K562 (cell line): ENCODE measurements around the gene KRTAP10-9. TPM values are rescaled to one million over a fixed set of nuclear protein-coding genes. Genes with fewer than 3 reads are reported as not detected.
"Not testable (repeated sequence)": the region's sequence is repeated elsewhere in the genome, so short reads cannot be mapped to it uniquely, and the experiment has no call there.

ENCODE experiments used
- ATAC-seq: fragments of 200-7000 bp; cut with Tn5 transposase; 3 replicates; pipeline ENCODE4 v1.9.1; 2020; ENCODE audit warnings: moderate library complexity
- BruUV-seq: library from RNA; stranded (reverse); fragments of 400-500 nt; replicated peaks from 2 replicates; lab custom pipeline; 2021; lab: Mats Ljungman, UMichigan
- CTCF ChIA-PET: fragments of 300-600 bp; formaldehyde crosslinking; extraction: SDS; loops from one replicate; lab custom pipeline; 2021; ENCODE audit warnings: low intra/inter-chr PET ratio; lab: Yijun Ruan, JAX
- POLR2A ChIA-PET: fragments of 300-600, 350-650 bp; sonication (Branson Sonifier 250); formaldehyde crosslinking; extraction: SDS; loops from one replicate; lab custom pipeline; 2021; ENCODE audit warnings: antibody characterized with exemption, inconsistent platforms; lab: Yijun Ruan, JAX
- DNase-seq, 4 experiments: peaks; one replicate each; pipeline versions ENCODE4 v3.0.0 to v3.0.0-alpha.2; 2011 to 2018; ENCODE audit warnings: low spot score in 3 of 4, mixed read lengths in 3 of 4; ENCODE audit errors: extremely low read depth in 1 of 4
- FAIRE-seq: peaks from 2 replicates; lab custom pipeline; 2011; peaks lifted over from hg19 to GRCh38; lab: Jason Lieb, UNC
- H2AFZ ChIP-seq: 2 replicates; pipeline ENCODE4 v1.6.0; 2011; ENCODE audit warnings: low read depth, low read length, control low read depth, inconsistent platforms
- H3K27ac ChIP-seq: fragments of 200-600 bp; 3 replicates; pipeline ENCODE4 v1.8.0; 2011; ENCODE audit warnings: low read depth, mild to moderate bottlenecking, control low read depth, inconsistent platforms, low read length, moderate library complexity, mixed read lengths; ENCODE audit errors: extremely low read depth
- H3K27me3 ChIP-seq, 2 experiments: fragments of 300-600 bp in 1 of 2; 2 replicates in 1 of 2; 3 replicates in 1 of 2; pipeline versions ENCODE4 v1.6.0 to v1.8.0; 2011; ENCODE audit warnings: inconsistent platforms in 2 of 2, low read length in 2 of 2, mild to moderate bottlenecking in 1 of 2, mixed read lengths in 1 of 2, moderate library complexity in 1 of 2; ENCODE audit not compliant: control insufficient read depth in 2 of 2, insufficient read depth in 2 of 2
- H3K36me3 ChIP-seq: fragments of 300-600 bp; 3 replicates; pipeline ENCODE4 v1.8.0; 2011; ENCODE audit warnings: mild to moderate bottlenecking, low read length, inconsistent platforms; ENCODE audit not compliant: control insufficient read depth, insufficient read depth
- H3K4me1 ChIP-seq, 2 experiments: fragments of 200-600 bp in 1 of 2; replicated peaks in 1 of 2; 2 replicates in 1 of 2; 3 replicates in 1 of 2; pipeline versions ENCODE4 v1.5.1 to v1.8.0; 2011; ENCODE audit warnings: inconsistent platforms in 2 of 2, low read length in 2 of 2, mild to moderate bottlenecking in 1 of 2, mixed read lengths in 1 of 2, moderate library complexity in 1 of 2; ENCODE audit not compliant: control insufficient read depth in 2 of 2, insufficient read depth in 2 of 2
- H3K4me2 ChIP-seq: 2 replicates; pipeline ENCODE4 v1.6.1; 2011; ENCODE audit warnings: low read length, control low read depth, inconsistent platforms, mixed read lengths; ENCODE audit not compliant: insufficient read depth
- H3K4me3 ChIP-seq: fragments of 200-600 bp; sonication (generic), shearing (Covaris generic); 2 replicates; pipeline ENCODE4 v1.5.1; 2016; ENCODE audit warnings: control low read depth, inconsistent platforms
- H3K79me2 ChIP-seq: fragments of 200-600 bp; 3 replicates; pipeline ENCODE4 v1.8.0; 2011; ENCODE audit warnings: low read length, inconsistent platforms; ENCODE audit not compliant: control insufficient read depth, insufficient read depth
- H3K9ac ChIP-seq, 2 experiments: 2 replicates each; pipeline versions ENCODE4 v1.6.0 to v1.6.1; 2011; ENCODE audit warnings: low read depth in 2 of 2, low read length in 2 of 2, control low read depth in 1 of 2, inconsistent platforms in 1 of 2, mild to moderate bottlenecking in 1 of 2, mixed read lengths in 1 of 2; ENCODE audit not compliant: insufficient read depth in 1 of 2
- H3K9me1 ChIP-seq: one replicate; pipeline ENCODE4 v1.6.0; 2011; ENCODE audit warnings: inconsistent platforms, mild to moderate bottlenecking, low read length, moderate library complexity; ENCODE audit not compliant: control insufficient read depth, insufficient read depth
- H3K9me3 ChIP-seq: replicated peaks from 2 replicates; pipeline ENCODE4 v1.5.1; 2011; ENCODE audit warnings: low read depth, low read length, inconsistent platforms; ENCODE audit not compliant: control insufficient read depth, insufficient read depth
- H4K20me1 ChIP-seq: replicated peaks from 2 replicates; pipeline ENCODE4 v1.6.1; 2011; ENCODE audit warnings: low read length, inconsistent platforms, mixed read lengths; ENCODE audit not compliant: control insufficient read depth, insufficient read depth
- CAMTA2 ChIP-seq: fragments of 250-450 bp; sonication (Bioruptor Pico); conservative IDR thresholded peaks from 2 replicates; pipeline ENCODE4 v1.5.1; 2022
- KHSRP ChIP-seq: fragments of 450-650 bp; IDR thresholded peaks from 2 replicates; pipeline ENCODE4 v1.6.1; 2017
- MCM2 ChIP-seq: fragments of 450-650 bp; IDR thresholded peaks from 2 replicates; pipeline ENCODE4 v1.6.1; 2017; ENCODE audit warnings: low read depth, mild to moderate bottlenecking
- NR2F6 ChIP-seq: fragments of 450-650 bp; formaldehyde crosslinking; IDR thresholded peaks from 2 replicates; pipeline ENCODE4 v1.4.0; 2020; ENCODE audit warnings: mild to moderate bottlenecking
- SP2 ChIP-seq: IDR thresholded peaks from 2 replicates; pipeline ENCODE4 v1.6.1; 2011; ENCODE audit warnings: mild to moderate bottlenecking, low read depth, low read length, moderate library complexity; ENCODE audit not compliant: poor library complexity, severe bottlenecking; ENCODE audit errors: extremely low read depth
- TBL1XR1 ChIP-seq, 2 experiments: IDR thresholded peaks; 2 replicates each; pipeline ENCODE4 v1.6.1; 2012; ENCODE audit warnings: improper control_type of control experiment in 2 of 2, low read length in 2 of 2, mild to moderate bottlenecking in 1 of 2
- ZKSCAN1 ChIP-seq: fragments of 150-350 bp; IDR thresholded peaks from 2 replicates; pipeline ENCODE4 v1.6.1; 2016; ENCODE audit warnings: low read depth, low read length
- ZNF263 ChIP-seq: sonication (generic); formaldehyde crosslinking; IDR thresholded peaks from 2 replicates; pipeline ENCODE4 v1.8.0; 2022; ENCODE audit warnings: mild to moderate bottlenecking, missing genetic modification reagents, borderline replicate concordance
- ZNF699 ChIP-seq: fragments of 250-450 bp; sonication (Bioruptor Pico); IDR thresholded peaks from 2 replicates; pipeline ENCODE4 v1.8.0; 2021; ENCODE audit warnings: mild to moderate bottlenecking, moderate library complexity; ENCODE audit not compliant: insufficient replicate concordance
- WGBS: fragments of 100-300 bp; shearing (Covaris generic); methylation state at CpG from one replicate; pipeline ENCODE4 v1.1.6; 2016; ENCODE audit warnings: low coverage, mixed read lengths; ENCODE audit not compliant: insufficient coverage; ENCODE audit errors: missing lambda C conversion rate; 5-methylcytosine and 5-hydroxymethylcytosine counted together
- in situ Hi-C: fragments of 300-500 bp; cut with MboI; formaldehyde crosslinking; loops from 4 replicates; pipeline ENCODE4 v1.15.0; 2018; ENCODE audit warnings: inconsistent platforms, mixed read lengths
- intact Hi-C: fragments of 100-400 bp; cut with micrococcal nuclease; formaldehyde crosslinking; loops from 2 replicates; pipeline ENCODE4 v1.14.2; 2022
- polyA plus RNA-seq, 8 experiments: library from polyadenylated mRNA; depleted of rRNA in 4 of 8; stranded (reverse) in 5 of 8; unstranded in 3 of 8; fragments of >200 nt; fragmentation: Nextera tagmentation in 2 of 8; fragmentation: Illumina TruSeq in 1 of 8; extraction: Ambion mirVana in 2 of 8; extraction: Trizol in 1 of 8; gene quantifications; 2 replicates each; pipeline versions ENCODE4 v1.2.1 to v1.2.3, GENCODE V29; 2011 to 2014; ENCODE audit warnings: inconsistent platforms in 1 of 8, missing spikeins in 1 of 8
- total RNA-seq, 7 experiments: library from RNA; depleted of rRNA in 6 of 7; stranded (reverse); fragments of >200 nt in 6 of 7; fragmentation: Illumina TruSeq in 2 of 7; extraction: Trizol in 2 of 7; gene quantifications; 2 replicates each; pipeline versions ENCODE4 v1.2.1 to v1.2.3, GENCODE V29; 2011 to 2021; ENCODE audit warnings: low replicate concordance in 1 of 7
- TF ChIP-seq, protein P1 (sequence below): fragments of 450-650 bp; IDR thresholded peaks from 2 replicates; pipeline ENCODE4 v1.6.1; 2016; ENCODE audit warnings: mild to moderate bottlenecking
- TF ChIP-seq, protein P2 (sequence below): fragments of 250-450 bp; sonication (Bioruptor Pico); IDR thresholded peaks from 2 replicates; pipeline ENCODE4 v1.9.0; 2021; ENCODE audit warnings: mild to moderate bottlenecking, inconsistent platforms

The KRTAP10-9 gene
- total and polyA plus RNA-seq, 9 of the 15 experiments (the other 6 are each of a cell fraction or from before 2014, with no cell fraction given) = not detected

DNA sequence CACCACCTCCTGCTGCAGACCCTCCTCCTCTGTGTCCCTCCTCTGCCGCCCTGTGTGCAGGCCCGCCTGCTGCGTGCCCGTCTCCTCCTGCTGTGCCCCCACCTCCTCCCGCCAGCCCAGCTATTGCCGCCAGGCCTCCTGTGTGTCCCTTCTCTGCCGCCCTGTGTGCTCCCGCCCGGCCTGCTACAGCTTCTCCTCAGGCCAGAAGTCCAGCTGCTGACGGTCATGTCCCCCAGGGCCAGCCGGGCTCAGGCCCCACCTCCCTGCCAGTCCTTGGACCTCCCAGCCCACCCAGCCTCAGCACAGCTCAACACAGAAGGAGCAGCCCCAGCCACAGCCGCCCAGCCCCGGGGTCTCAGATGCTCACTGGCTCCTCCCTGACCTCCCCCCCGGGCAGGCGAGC lies 939 bp downstream of the KRTAP10-9 start:
- H3K27ac ChIP-seq, POLR2A ChIA-PET, H3K36me3 ChIP-seq, intact Hi-C loops, CTCF ChIA-PET, H3K4me1 ChIP-seq, H3K9me1 ChIP-seq, H3K4me3 ChIP-seq, in situ Hi-C loops, H3K27me3 ChIP-seq, DNase-seq, ATAC-seq, BruUV-seq, H3K9ac ChIP-seq, H3K79me2 ChIP-seq, FAIRE-seq, H4K20me1 ChIP-seq, H3K9me3 ChIP-seq, H2AFZ ChIP-seq, H3K4me2 ChIP-seq: not testable (repeated sequence)
- 0% methylated on average over 8 of the region's 15 CpGs for WGBS
- 0 out of 2 replicates have a peak, but pooled peaks have one; percentile 0 for TF ChIP-seq ZKSCAN1

DNA sequence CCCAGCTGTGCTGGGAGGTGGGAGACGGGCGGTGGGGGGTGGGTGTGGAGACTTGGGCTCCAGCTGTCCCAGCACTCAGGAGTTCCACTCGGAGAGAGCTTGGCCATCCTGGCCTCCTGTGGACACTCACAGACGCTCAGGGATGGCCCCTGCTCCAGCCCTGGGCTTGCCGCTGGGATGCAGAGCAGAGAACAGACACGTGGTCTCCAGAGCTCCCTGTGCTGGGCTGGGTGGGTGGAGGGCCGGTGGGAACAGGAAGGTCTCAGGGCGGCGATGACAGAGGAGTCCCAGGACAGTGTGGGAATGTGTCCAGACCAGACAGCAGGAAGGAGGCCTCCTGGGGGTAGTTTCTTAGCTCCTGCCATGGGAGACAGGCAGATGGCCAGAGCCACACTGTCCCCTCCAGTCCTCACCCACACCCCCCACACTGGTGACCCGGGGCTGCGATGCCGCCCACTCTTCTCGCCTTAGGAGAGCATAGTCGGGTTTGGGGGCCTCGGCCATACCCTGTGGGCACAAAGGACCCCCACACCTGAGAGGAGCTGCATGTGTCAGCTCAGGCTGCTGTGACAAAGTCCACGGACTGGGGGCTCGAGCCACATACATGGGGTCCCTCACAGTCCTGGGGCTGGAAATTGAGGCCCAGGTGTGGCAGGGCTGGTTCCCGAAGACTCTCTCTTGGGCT lies 2.0 kb downstream of the KRTAP10-9 start:
- POLR2A ChIA-PET = interaction anchor here (0.6 to 0.7 kb wide), 2 partner anchors 401 to 543 kb away, joined by 3 to 4 read pairs; no protein-coding TSS in a partner anchor
- BruUV-seq = no TSS peak
- no peak for TF ChIP-seq ZNF263 (CRISPR knock-in tag)
- no peak for TF ChIP-seq MCM2
- TF ChIP-seq KHSRP = no peak
- TF ChIP-seq, protein P1, sequence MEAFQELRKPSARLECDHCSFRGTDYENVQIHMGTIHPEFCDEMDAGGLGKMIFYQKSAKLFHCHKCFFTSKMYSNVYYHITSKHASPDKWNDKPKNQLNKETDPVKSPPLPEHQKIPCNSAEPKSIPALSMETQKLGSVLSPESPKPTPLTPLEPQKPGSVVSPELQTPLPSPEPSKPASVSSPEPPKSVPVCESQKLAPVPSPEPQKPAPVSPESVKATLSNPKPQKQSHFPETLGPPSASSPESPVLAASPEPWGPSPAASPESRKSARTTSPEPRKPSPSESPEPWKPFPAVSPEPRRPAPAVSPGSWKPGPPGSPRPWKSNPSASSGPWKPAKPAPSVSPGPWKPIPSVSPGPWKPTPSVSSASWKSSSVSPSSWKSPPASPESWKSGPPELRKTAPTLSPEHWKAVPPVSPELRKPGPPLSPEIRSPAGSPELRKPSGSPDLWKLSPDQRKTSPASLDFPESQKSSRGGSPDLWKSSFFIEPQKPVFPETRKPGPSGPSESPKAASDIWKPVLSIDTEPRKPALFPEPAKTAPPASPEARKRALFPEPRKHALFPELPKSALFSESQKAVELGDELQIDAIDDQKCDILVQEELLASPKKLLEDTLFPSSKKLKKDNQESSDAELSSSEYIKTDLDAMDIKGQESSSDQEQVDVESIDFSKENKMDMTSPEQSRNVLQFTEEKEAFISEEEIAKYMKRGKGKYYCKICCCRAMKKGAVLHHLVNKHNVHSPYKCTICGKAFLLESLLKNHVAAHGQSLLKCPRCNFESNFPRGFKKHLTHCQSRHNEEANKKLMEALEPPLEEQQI = no peak
- no peak for TF ChIP-seq CAMTA2 (CRISPR knock-in tag)
- TF ChIP-seq, protein P2, sequence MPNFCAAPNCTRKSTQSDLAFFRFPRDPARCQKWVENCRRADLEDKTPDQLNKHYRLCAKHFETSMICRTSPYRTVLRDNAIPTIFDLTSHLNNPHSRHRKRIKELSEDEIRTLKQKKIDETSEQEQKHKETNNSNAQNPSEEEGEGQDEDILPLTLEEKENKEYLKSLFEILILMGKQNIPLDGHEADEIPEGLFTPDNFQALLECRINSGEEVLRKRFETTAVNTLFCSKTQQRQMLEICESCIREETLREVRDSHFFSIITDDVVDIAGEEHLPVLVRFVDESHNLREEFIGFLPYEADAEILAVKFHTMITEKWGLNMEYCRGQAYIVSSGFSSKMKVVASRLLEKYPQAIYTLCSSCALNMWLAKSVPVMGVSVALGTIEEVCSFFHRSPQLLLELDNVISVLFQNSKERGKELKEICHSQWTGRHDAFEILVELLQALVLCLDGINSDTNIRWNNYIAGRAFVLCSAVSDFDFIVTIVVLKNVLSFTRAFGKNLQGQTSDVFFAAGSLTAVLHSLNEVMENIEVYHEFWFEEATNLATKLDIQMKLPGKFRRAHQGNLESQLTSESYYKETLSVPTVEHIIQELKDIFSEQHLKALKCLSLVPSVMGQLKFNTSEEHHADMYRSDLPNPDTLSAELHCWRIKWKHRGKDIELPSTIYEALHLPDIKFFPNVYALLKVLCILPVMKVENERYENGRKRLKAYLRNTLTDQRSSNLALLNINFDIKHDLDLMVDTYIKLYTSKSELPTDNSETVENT (CRISPR knock-in tag) = no peak
- no peak for TF ChIP-seq NR2F6 (CRISPR knock-in tag)
- no peak for TF ChIP-seq TBL1XR1 (IDR thresholded peaks at IDR 0.05; ENCODE audit: low read length in 2 of 2)
- TF ChIP-seq ZNF699 (CRISPR knock-in tag) = no peak
- no peak for TF ChIP-seq SP2

More for the DNA sequence above, 2.0 kb downstream of the KRTAP10-9 start:
- no peak overlapping the region for H3K9ac ChIP-seq
- peaks cover 0 to 6% of the 10 kb centered on the region in 2 experiments; a peak in 1 of 5 replicates for H3K27me3 ChIP-seq
- no peak overlapping the region for H2AFZ ChIP-seq
- no peak for DNase-seq
- peaks cover 5% of the 10 kb centered on the region; the same call in 1 of the 2 replicates for H3K9me3 ChIP-seq
- 0% methylated on average over 18 of the region's 18 CpGs for WGBS
- H4K20me1 ChIP-seq = no peaks in the 10 kb centered on the region
- no peaks in the 10 kb centered on the region for H3K36me3 ChIP-seq
- no peak overlapping the region for H3K4me2 ChIP-seq
- no peaks in the 10 kb centered on the region for H3K79me2 ChIP-seq
- no peaks in the 10 kb centered on the region for H3K4me1 ChIP-seq
- ATAC-seq = no peak
- intact Hi-C loops (no loop called here), in situ Hi-C loops (no loop called here)
- FAIRE-seq = no peak
- CTCF ChIA-PET = no interaction called here
- H3K9me1 ChIP-seq = no peaks in the 10 kb centered on the region
- no peak overlapping the region for H3K27ac ChIP-seq
- no peak overlapping the region for H3K4me3 ChIP-seq
